Measurements from ENCODE around the gene BICC1.

GRCh38 chr10:58582045-58582444 lies 69.4 kb downstream of the BICC1 start:
- TF ChIP-seq FOXA1 (IDR thresholded peaks at IDR 0.05) (no peak), YY1 (IDR thresholded peaks at IDR 0.05) (no peak), CTCF (IDR thresholded peaks at IDR 0.05; ENCODE audit: low read depth, low read length, missing input control) (no peak), RAD21 (IDR thresholded peaks at IDR 0.05) (no peak), EGR1 (IDR thresholded peaks at IDR 0.05; ENCODE audit: low read depth in 2 of 2) (no peak), MAX (IDR thresholded peaks at IDR 0.05) (no peak), ATF3 (IDR thresholded peaks at IDR 0.05) (no peak), REST (IDR thresholded peaks at IDR 0.05) (no peak), SP1 (IDR thresholded peaks at IDR 0.05) (no peak), ZBTB33 (IDR thresholded peaks at IDR 0.05) (no peak)

Data from liver (tissue), 3 donors.